Measurements from ENCODE around the gene ADARB1. TPM values are rescaled to one million over a fixed set of nuclear protein-coding genes. Genes with fewer than 3 reads are reported as not detected.

Gene ADARB1
- total RNA-seq, 1 donor from 2014 or later: 9.7 TPM

GRCh38 chr21:45054927-45055612 lies 19.3 kb upstream of the ADARB1 start:
- DNase-seq (ENCODE audit: low read depth): no peak

- DNase-seq (ENCODE audit: low read depth): peak; percentile 25
Observed at GRCh38 chr21:45055861-45056260, 18.5 kb upstream of the ADARB1 start.

GRCh38 chr21:45056296-45056904 lies 18.0 kb upstream of the ADARB1 start:
- DNase-seq (ENCODE audit: low read depth): no peak

GRCh38 chr21:45056917-45057560 lies 17.3 kb upstream of the ADARB1 start:
- DNase-seq (ENCODE audit: low read depth): no peak

- no peak for DNase-seq (ENCODE audit: low read depth)
Observed at GRCh38 chr21:45057886-45058285, 16.5 kb upstream of the ADARB1 start.

- DNase-seq (ENCODE audit: low read depth): no peak
Observed at GRCh38 chr21:45059121-45059520, 15.3 kb upstream of the ADARB1 start.

- no peak for DNase-seq (ENCODE audit: low read depth)
Observed at GRCh38 chr21:45060089-45060488, 14.3 kb upstream of the ADARB1 start.

- DNase-seq (ENCODE audit: low read depth): no peak
Observed at GRCh38 chr21:45060675-45061311, 13.6 kb upstream of the ADARB1 start.

- DNase-seq (ENCODE audit: low read depth): no peak
Observed at GRCh38 chr21:45064091-45064490, 10.3 kb upstream of the ADARB1 start.

GRCh38 chr21:45064618-45065399 lies 9.6 kb upstream of the ADARB1 start:
- DNase-seq (ENCODE audit: low read depth): no peak

GRCh38 chr21:45067462-45068285 lies 6.7 kb upstream of the ADARB1 start:
- no peak for DNase-seq (ENCODE audit: low read depth)

GRCh38 chr21:45069085-45069484 lies 5.3 kb upstream of the ADARB1 start:
- DNase-seq (ENCODE audit: low read depth): no peak

- DNase-seq (ENCODE audit: low read depth): no peak
Observed at GRCh38 chr21:45069711-45070110, 4.7 kb upstream of the ADARB1 start.

GRCh38 chr21:45071078-45071873 lies 3.1 kb upstream of the ADARB1 start:
- DNase-seq (ENCODE audit: low read depth): no peak

- no peak for DNase-seq (ENCODE audit: low read depth)
Observed at GRCh38 chr21:45071874-45072737, 2.3 kb upstream of the ADARB1 start.

- no peak for DNase-seq (ENCODE audit: low read depth)
Observed at GRCh38 chr21:45072738-45073300, 1.6 kb upstream of the ADARB1 start.

- no peak for DNase-seq (ENCODE audit: low read depth)
Observed at GRCh38 chr21:45073301-45074047, 906 bp upstream of the ADARB1 start.
